BE2C (cell line): Measurements from ENCODE around the gene PRRT1B.

Source experiments
- DNase-seq: peaks from one replicate; pipeline ENCODE4 v3.0.0-alpha.2; 2020
- H3K27me3 ChIP-seq: fragments of 250-450 bp; sonication (Bioruptor Pico); 2 replicates; pipeline ENCODE4 v1.5.1; 2020; ENCODE audit warnings: mild to moderate bottlenecking
- H3K36me3 ChIP-seq: fragments of 250-450 bp; sonication (Bioruptor Pico); 2 replicates; pipeline ENCODE4 v1.5.1; 2020; ENCODE audit warnings: mild to moderate bottlenecking
- H3K4me1 ChIP-seq: fragments of 250-450 bp; sonication (Bioruptor Pico); 2 replicates; pipeline ENCODE4 v1.5.1; 2020
- H3K4me3 ChIP-seq: 2 replicates; pipeline ENCODE4 v1.5.1; 2011; ENCODE audit warnings: low read depth, low read length
- H3K9me3 ChIP-seq: fragments of 250-450 bp; sonication (Bioruptor Pico); 2 replicates; pipeline ENCODE4 v1.5.1; 2020
- TF ChIP-seq, protein P1 (sequence below): IDR thresholded peaks from 2 replicates; pipeline ENCODE4 v1.5.1; 2012; ENCODE audit warnings: mild to moderate bottlenecking, low read depth, low read length

Gene PRRT1B

DNA sequence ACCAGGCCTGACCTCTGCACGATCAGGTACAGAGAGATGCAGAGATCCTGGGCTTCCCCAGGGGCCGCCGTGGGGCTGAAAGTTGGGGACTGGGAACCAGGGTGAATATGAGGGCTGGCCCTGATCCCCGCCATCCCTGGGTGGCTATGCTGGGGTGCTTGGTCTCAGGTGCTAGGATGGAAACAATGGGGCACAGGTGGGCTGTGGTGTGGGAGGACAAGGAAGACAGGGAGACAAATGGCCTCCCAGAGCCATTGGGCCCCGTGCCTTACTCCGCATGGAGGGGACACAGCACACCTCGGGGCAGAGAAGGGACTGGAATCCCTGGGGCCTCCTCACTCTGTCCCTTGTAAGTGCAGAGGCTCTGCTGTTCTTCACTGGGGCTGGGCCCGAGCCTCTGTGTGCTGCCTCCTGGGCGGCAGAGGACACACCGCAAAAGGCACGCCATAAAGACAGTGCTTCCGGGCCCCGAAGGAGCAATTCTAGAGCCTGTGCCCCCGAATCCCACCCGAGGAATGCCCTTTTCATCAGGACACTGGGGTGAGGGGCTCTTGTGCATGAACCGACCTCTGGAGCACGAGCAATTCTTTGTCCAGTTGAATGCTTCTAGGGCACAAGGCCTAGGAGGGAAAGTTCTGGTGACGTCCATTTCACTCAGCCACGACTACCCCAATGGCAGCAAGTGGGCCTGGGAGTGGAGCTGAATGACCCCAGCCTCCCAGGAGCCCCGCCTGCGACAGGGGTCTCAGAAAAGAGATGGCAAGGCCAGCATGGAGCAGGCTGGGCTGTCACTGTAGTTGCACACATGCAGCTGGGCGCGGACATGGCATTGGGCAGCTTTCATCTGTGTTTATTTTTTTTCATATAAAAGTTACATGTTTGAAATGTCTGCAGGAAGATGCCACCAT is 30.9 kb downstream of the PRRT1B start:
- Histone ChIP-seq H3K4me1 (no peaks in the 10 kb centered on the region), H3K9me3 (no peaks in the 10 kb centered on the region; the same call in 1 of the 2 replicates), H3K27me3 (no peaks in the 10 kb centered on the region), H3K36me3 (no peaks in the 10 kb centered on the region), H3K4me3 (no peak overlapping the region)
- TF ChIP-seq, protein P1, sequence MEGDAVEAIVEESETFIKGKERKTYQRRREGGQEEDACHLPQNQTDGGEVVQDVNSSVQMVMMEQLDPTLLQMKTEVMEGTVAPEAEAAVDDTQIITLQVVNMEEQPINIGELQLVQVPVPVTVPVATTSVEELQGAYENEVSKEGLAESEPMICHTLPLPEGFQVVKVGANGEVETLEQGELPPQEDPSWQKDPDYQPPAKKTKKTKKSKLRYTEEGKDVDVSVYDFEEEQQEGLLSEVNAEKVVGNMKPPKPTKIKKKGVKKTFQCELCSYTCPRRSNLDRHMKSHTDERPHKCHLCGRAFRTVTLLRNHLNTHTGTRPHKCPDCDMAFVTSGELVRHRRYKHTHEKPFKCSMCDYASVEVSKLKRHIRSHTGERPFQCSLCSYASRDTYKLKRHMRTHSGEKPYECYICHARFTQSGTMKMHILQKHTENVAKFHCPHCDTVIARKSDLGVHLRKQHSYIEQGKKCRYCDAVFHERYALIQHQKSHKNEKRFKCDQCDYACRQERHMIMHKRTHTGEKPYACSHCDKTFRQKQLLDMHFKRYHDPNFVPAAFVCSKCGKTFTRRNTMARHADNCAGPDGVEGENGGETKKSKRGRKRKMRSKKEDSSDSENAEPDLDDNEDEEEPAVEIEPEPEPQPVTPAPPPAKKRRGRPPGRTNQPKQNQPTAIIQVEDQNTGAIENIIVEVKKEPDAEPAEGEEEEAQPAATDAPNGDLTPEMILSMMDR = no peak
- DNase-seq = no peak

DNA sequence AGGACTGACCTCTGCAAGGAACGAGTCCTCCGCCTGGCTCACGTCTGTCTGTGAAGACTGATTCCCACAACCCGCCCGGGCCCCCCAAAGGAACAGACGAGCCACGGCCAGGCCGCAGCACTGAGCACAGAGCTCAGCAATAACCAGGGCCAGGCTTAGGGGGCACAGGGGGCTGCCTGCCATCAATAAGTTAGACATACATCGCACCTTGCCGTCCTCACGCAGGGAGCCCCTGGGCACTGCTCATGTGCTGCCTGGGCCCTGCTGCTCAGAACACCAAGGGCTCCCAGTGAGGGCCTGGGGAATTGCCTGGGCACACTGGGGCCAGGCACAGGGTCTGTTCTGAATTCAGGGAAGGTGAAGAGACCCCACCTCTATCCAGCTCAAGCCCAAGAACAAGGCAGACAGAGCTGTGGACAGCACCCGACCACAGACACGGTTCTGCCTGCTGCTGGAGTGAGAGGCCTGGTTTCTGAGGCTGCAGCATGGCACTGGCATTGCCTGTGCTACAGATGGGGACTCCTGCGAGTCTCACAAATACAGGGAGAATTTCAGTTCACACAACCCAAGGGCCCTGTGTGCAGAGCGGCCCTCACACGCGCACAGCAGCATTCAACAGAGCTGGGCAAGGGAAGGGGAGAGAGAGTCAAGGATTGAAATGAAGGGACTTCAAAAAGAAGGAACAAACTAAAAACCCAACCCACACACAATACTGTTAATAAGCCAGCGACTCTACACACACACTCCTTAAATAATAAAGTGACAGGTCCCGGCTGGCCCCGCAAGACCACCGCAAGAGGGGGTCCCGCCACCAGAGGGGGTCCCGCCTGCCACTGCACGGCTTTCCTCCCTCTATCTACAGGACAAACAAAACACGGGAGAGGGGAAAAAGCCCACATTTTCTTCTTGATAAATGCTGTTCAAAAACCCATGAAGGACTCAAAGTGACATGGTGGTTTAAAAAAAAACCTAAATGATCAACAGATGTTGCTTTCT is 32.0 kb downstream of the PRRT1B start:
- Histone ChIP-seq H3K4me1 (no peaks in the 10 kb centered on the region), H3K9me3 (no peaks in the 10 kb centered on the region; the same call in 1 of the 2 replicates), H3K36me3 (no peaks in the 10 kb centered on the region), H3K27me3 (no peaks in the 10 kb centered on the region), H3K4me3 (no peak overlapping the region)
- TF ChIP-seq, protein P1 = no peak
- no peak for DNase-seq

DNA sequence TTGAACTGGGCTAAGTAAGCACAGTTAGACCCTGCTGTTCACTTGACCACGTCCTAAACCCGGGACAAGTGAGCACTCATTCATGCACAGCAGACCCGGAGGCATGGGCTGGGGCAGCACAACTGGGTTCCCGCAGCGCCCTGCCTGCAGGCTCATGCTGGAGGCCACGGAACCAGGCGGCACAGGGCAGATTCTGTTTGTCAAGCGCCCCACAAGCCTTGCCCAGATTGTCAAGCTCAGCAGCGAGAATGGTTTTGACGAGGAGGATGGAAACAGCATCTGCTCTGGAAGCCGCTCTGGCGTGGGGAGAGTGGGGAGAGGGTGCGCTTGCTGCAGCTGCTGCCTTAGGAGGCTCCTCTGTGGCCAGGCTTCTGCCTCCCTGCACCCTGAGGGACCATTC is 32.7 kb downstream of the PRRT1B start:
- no peaks in the 10 kb centered on the region for H3K4me1 ChIP-seq
- H3K4me3 ChIP-seq = no peak overlapping the region
- no peaks in the 10 kb centered on the region for H3K27me3 ChIP-seq
- H3K9me3 ChIP-seq = no peaks in the 10 kb centered on the region; the same call in 1 of the 2 replicates
- TF ChIP-seq, protein P1 = no peak
- peaks cover 5% of the 10 kb centered on the region; the same call in 1 of the 2 replicates for H3K36me3 ChIP-seq
- DNase-seq = no peak

DNA sequence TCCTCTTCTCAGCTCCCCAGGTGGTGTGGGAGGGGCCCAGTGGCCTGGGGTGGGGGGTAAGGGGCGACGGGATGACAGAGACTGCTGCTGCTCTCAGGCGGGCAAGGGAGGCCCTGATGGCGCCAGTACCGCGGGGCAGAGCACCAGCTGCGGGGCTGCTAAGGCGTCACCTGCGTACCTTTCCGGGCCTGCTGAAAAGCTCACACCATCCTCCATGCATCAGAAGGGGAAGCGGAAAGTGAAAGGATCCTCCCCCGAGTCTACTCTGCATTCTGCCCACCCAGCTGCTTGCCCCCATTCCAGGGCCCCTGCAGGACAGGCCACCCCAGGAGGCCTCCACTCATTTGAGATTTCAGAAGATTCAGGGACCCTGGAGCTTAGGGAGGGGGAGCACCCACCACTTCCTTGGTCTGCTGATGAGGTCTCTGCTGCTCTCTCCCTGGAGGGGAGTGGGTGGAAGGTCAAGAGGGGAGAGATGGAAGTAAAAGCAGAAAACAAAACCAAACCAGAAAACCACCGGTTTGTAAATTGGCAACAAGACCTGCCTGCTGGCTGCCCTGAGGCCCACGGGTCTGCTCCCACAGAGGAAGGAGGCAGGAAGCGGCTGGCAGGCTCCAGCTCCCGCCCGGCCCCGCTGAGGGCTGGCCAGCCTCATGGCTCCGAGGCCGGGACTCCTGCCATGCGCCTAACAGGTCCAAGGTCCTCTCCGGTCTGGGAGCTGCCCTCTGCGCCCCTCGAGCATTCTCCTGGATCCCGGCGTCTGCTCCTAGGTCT is 33.6 kb downstream of the PRRT1B start:
- Histone ChIP-seq H3K27me3 (no peaks in the 10 kb centered on the region), H3K4me3 (no peak overlapping the region)
- TF ChIP-seq, protein P1 = no peak

DNA sequence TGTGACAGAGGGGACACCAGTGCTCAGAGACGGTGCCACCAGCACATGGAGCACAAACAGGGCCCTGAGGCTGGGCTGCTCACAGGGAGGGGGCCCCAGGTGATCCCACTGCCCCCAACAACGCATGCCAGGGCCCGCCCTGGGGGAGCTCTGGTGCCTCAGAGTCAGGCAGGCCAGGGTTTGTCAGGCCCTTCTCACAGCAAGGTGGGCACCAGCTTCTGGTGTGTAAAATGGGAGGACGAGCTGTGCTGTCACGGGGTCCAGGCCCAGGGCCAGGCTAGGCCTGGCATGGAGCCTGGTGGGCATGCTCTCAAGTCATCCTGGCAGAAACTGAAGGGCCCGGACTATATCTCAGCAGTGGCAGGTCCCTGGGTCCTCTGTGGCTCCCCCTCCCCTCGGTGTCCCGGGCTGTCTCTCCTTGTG is 34.5 kb downstream of the PRRT1B start:
- H3K4me3 ChIP-seq = no peak overlapping the region
- H3K4me1 ChIP-seq = no peaks in the 10 kb centered on the region
- H3K9me3 ChIP-seq = no peaks in the 10 kb centered on the region
- peaks cover 7% of the 10 kb centered on the region for H3K36me3 ChIP-seq
- no peaks in the 10 kb centered on the region for H3K27me3 ChIP-seq
- TF ChIP-seq, protein P1 = no peak
- DNase-seq = no peak

More for the DNA sequence above, 33.6 kb downstream of the PRRT1B start:
- H3K4me1 ChIP-seq = no peaks in the 10 kb centered on the region
- H3K36me3 ChIP-seq = peaks cover 5% of the 10 kb centered on the region; the same call in 1 of the 2 replicates
- H3K9me3 ChIP-seq = no peaks in the 10 kb centered on the region
- no peak for DNase-seq
